ENCODE results near the gene LYSMD1.

Gene LYSMD1

GRCh38 chr1:151145304-151146071, 20.2 kb downstream of the LYSMD1 start:
- TF ChIP-seq, protein P1, sequence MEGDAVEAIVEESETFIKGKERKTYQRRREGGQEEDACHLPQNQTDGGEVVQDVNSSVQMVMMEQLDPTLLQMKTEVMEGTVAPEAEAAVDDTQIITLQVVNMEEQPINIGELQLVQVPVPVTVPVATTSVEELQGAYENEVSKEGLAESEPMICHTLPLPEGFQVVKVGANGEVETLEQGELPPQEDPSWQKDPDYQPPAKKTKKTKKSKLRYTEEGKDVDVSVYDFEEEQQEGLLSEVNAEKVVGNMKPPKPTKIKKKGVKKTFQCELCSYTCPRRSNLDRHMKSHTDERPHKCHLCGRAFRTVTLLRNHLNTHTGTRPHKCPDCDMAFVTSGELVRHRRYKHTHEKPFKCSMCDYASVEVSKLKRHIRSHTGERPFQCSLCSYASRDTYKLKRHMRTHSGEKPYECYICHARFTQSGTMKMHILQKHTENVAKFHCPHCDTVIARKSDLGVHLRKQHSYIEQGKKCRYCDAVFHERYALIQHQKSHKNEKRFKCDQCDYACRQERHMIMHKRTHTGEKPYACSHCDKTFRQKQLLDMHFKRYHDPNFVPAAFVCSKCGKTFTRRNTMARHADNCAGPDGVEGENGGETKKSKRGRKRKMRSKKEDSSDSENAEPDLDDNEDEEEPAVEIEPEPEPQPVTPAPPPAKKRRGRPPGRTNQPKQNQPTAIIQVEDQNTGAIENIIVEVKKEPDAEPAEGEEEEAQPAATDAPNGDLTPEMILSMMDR (conservative IDR thresholded peaks at IDR 0.05; ENCODE audit: low read length) = no peak
- no peak for TF ChIP-seq EZH2phosphoT487 (IDR thresholded peaks at IDR 0.05; ENCODE audit: borderline replicate concordance)
- Histone ChIP-seq H3K9me3 (ENCODE audit: insufficient read depth, low read depth, low read length) (no peaks in the 10 kb centered on the region), H3K4me3 (ENCODE audit: low read length, poor library complexity, severe bottlenecking) (peak overlapping the region; percentile 78), H2AFZ (ENCODE audit: low read length) (no peak overlapping the region; the same call in 1 of the 2 replicates), H3K27me3 (ENCODE audit: insufficient read depth, low read length, poor library complexity, severe bottlenecking) (peaks cover 15% of the 10 kb centered on the region), H3K4me1 (ENCODE audit: insufficient read depth, low read length, poor library complexity, severe bottlenecking) (peaks cover 7% of the 10 kb centered on the region), H3K36me3 (ENCODE audit: insufficient read depth, low read length) (no peaks in the 10 kb centered on the region), H3K4me2 (ENCODE audit: low read depth, low read length, poor library complexity, severe bottlenecking) (peak overlapping the region; percentile 84), H3F3A (ENCODE audit: low read depth) (no peaks in the 10 kb centered on the region), H4K20me1 (ENCODE audit: insufficient read depth, low read length, poor library complexity, severe bottlenecking) (no peaks in the 10 kb centered on the region), H3K79me2 (ENCODE audit: insufficient read depth, low read length) (no peaks in the 10 kb centered on the region), H3K9ac (ENCODE audit: low read depth, low read length, poor library complexity, severe bottlenecking) (no peak overlapping the region), H3K9me2 (replicated peaks; ENCODE audit: low read depth, low read length) (no peaks in the 10 kb centered on the region)

- H3K9me3 ChIP-seq (ENCODE audit: insufficient read depth, low read depth, low read length) = no peaks in the 10 kb centered on the region
- no peaks in the 10 kb centered on the region for H3F3A ChIP-seq (ENCODE audit: low read depth)
- H3K27me3 ChIP-seq (ENCODE audit: insufficient read depth, low read length, poor library complexity, severe bottlenecking) = peaks cover 15% of the 10 kb centered on the region
- no peaks in the 10 kb centered on the region for H3K36me3 ChIP-seq (ENCODE audit: insufficient read depth, low read length)
- H3K9me2 ChIP-seq (replicated peaks; ENCODE audit: low read depth, low read length) = no peaks in the 10 kb centered on the region
- H3K4me2 ChIP-seq (ENCODE audit: low read depth, low read length, poor library complexity, severe bottlenecking) = no peak overlapping the region
- H3K9ac ChIP-seq (ENCODE audit: low read depth, low read length, poor library complexity, severe bottlenecking) = no peak overlapping the region
- peaks cover 7% of the 10 kb centered on the region for H3K4me1 ChIP-seq (ENCODE audit: insufficient read depth, low read length, poor library complexity, severe bottlenecking)
- H2AFZ ChIP-seq (ENCODE audit: low read length) = no peak overlapping the region
- H3K79me2 ChIP-seq (ENCODE audit: insufficient read depth, low read length) = no peaks in the 10 kb centered on the region
- no peak for TF ChIP-seq EZH2phosphoT487 (IDR thresholded peaks at IDR 0.05; ENCODE audit: borderline replicate concordance)
- TF ChIP-seq, protein P1 (conservative IDR thresholded peaks at IDR 0.05; ENCODE audit: low read length) = no peak
- no peaks in the 10 kb centered on the region for H4K20me1 ChIP-seq (ENCODE audit: insufficient read depth, low read length, poor library complexity, severe bottlenecking)
- H3K4me3 ChIP-seq (ENCODE audit: low read length, poor library complexity, severe bottlenecking) = no peak overlapping the region
Observed at GRCh38 chr1:151144474-151145303, 21.0 kb downstream of the LYSMD1 start.

DNA sequence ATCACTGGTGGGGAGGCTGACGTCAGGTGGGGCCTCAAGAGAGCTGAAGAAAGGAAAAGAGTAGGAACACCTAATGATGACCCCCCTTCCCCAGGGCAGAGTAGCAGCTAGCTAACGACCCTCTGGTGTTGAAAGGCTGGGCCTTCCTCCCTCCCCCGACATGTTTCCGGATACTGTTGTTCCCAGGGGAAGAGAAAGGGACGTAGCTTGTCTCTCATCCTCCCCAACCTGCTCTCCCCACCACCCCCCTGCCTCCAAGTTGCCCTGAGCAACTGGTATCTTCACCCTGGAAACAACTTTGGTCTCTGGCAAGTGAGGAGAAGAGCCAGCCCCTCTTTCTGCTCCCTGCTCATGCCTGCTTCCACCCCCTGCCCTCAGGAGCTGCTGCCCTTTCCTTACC, 21.7 kb downstream of the LYSMD1 start:
- H3F3A ChIP-seq (ENCODE audit: low read depth) = no peaks in the 10 kb centered on the region
- no peaks in the 10 kb centered on the region for H3K9me3 ChIP-seq (ENCODE audit: insufficient read depth, low read depth, low read length)
- no peaks in the 10 kb centered on the region for H3K79me2 ChIP-seq (ENCODE audit: insufficient read depth, low read length)
- no peaks in the 10 kb centered on the region for H4K20me1 ChIP-seq (ENCODE audit: insufficient read depth, low read length, poor library complexity, severe bottlenecking)
- H3K9ac ChIP-seq (ENCODE audit: low read depth, low read length, poor library complexity, severe bottlenecking) = no peak overlapping the region
- H3K9me2 ChIP-seq (replicated peaks; ENCODE audit: low read depth, low read length) = no peaks in the 10 kb centered on the region
- no peaks in the 10 kb centered on the region for H3K36me3 ChIP-seq (ENCODE audit: insufficient read depth, low read length)
- H3K4me3 ChIP-seq (ENCODE audit: low read length, poor library complexity, severe bottlenecking) = no peak overlapping the region
- H3K27me3 ChIP-seq (ENCODE audit: insufficient read depth, low read length, poor library complexity, severe bottlenecking) = peaks cover 15% of the 10 kb centered on the region
- TF ChIP-seq, protein P1 (conservative IDR thresholded peaks at IDR 0.05; ENCODE audit: low read length) = no peak
- no peak for TF ChIP-seq EZH2phosphoT487 (IDR thresholded peaks at IDR 0.05; ENCODE audit: borderline replicate concordance)
- no peak overlapping the region for H3K4me2 ChIP-seq (ENCODE audit: low read depth, low read length, poor library complexity, severe bottlenecking)
- no peak overlapping the region for H2AFZ ChIP-seq (ENCODE audit: low read length)
- H3K4me1 ChIP-seq (ENCODE audit: insufficient read depth, low read length, poor library complexity, severe bottlenecking) = peaks cover 7% of the 10 kb centered on the region
